Bronchial epithelial cell (primary cell): ENCODE data around the gene CCT7. TPM values are rescaled to one million over a fixed set of nuclear protein-coding genes. Genes with fewer than 3 reads are reported as not detected.

Source experiments
- DNase-seq: peaks from one replicate; pipeline ENCODE4 v3.0.0-alpha.2; 2010; ENCODE audit warnings: low read depth
- FAIRE-seq: peaks from 2 replicates; lab custom pipeline; 2011; peaks lifted over from hg19 to GRCh38; lab: Jason Lieb, UNC
- H3K27me3 ChIP-seq: 2 replicates; pipeline ENCODE4 v1.5.1; 2011; ENCODE audit warnings: low read length; ENCODE audit not compliant: control insufficient read depth, insufficient read depth
- H3K36me3 ChIP-seq: 2 replicates; pipeline ENCODE4 v1.5.1; 2011; ENCODE audit warnings: low read length; ENCODE audit not compliant: control insufficient read depth, insufficient read depth
- H3K4me3 ChIP-seq: 2 replicates; pipeline ENCODE4 v1.5.1; 2011; ENCODE audit warnings: mild to moderate bottlenecking, low read depth, low read length, control low read depth
- CTCF ChIP-seq: IDR thresholded peaks from 2 replicates; pipeline ENCODE4 v1.5.1; 2011; ENCODE audit warnings: mild to moderate bottlenecking, moderate library complexity, low read length, control low read depth, inconsistent platforms; ENCODE audit not compliant: insufficient read depth, severe bottlenecking
- total RNA-seq: library from RNA; depleted of rRNA; stranded (reverse); fragments of >200 nt; gene quantifications from 2 replicates; pipeline ENCODE4 v1.2.1, GENCODE V29; 2014

The CCT7 gene
- total RNA-seq, 1 donor from 2014 or later, result 362 TPM

- peaks cover 1% of the 10 kb centered on the region for H3K36me3 ChIP-seq
- H3K4me3 ChIP-seq, result no peak overlapping the region
- H3K27me3 ChIP-seq, result no peaks in the 10 kb centered on the region
- FAIRE-seq, result no peak
- no peak for DNase-seq
- TF ChIP-seq CTCF, result no peak
Observed at GRCh38 chr2:73258186-73258912, 24.2 kb downstream of the CCT7 start.

GRCh38 chr2:73258913-73259215 is 24.8 kb downstream of the CCT7 start:
- Histone ChIP-seq H3K4me3 (no peak overlapping the region), H3K36me3 (peaks cover 1% of the 10 kb centered on the region), H3K27me3 (no peaks in the 10 kb centered on the region)
- no peak for TF ChIP-seq CTCF
- FAIRE-seq, result no peak
- DNase-seq, result no peak

GRCh38 chr2:73259276-73259675 is 25.2 kb downstream of the CCT7 start:
- TF ChIP-seq CTCF, result no peak
- DNase-seq (no peak), FAIRE-seq (no peak)
- Histone ChIP-seq H3K4me3 (no peak overlapping the region), H3K27me3 (no peaks in the 10 kb centered on the region), H3K36me3 (no peaks in the 10 kb centered on the region)

- no peak overlapping the region for H3K4me3 ChIP-seq
- DNase-seq (no peak), FAIRE-seq (no peak)
- H3K36me3 ChIP-seq, result no peaks in the 10 kb centered on the region
- no peaks in the 10 kb centered on the region for H3K27me3 ChIP-seq
- no peak for TF ChIP-seq CTCF
Observed at GRCh38 chr2:73259704-73260337, 25.7 kb downstream of the CCT7 start.

GRCh38 chr2:73260338-73260984 is 26.4 kb downstream of the CCT7 start:
- no peak overlapping the region for H3K4me3 ChIP-seq
- no peaks in the 10 kb centered on the region for H3K27me3 ChIP-seq
- peak; percentile 83 for TF ChIP-seq CTCF
- DNase-seq (peak; percentile 58), FAIRE-seq (no peak)
- H3K36me3 ChIP-seq, result no peaks in the 10 kb centered on the region
